GM12878 (cell line): ENCODE results near the gene IAPP. TPM values are rescaled to one million over a fixed set of nuclear protein-coding genes. Genes with fewer than 3 reads are reported as not detected.

Experiments used
- ATAC-seq: fragments of 200-7000 bp; cut with Tn5 transposase; 3 replicates; pipeline ENCODE4 v1.9.1; 2020; ENCODE audit warnings: mild to moderate bottlenecking, moderate library complexity
- BruUV-seq: library from RNA; stranded (reverse); fragments of 400-500 nt; replicated peaks from 2 replicates; lab custom pipeline; 2021; lab: Mats Ljungman, UMichigan
- CTCF ChIA-PET: fragments of 300-600 bp; sonication (Branson Sonifier 250); formaldehyde crosslinking; extraction: SDS; loops from one replicate; lab custom pipeline; 2021; ENCODE audit warnings: inconsistent platforms; lab: Yijun Ruan, JAX
- POLR2A ChIA-PET: fragments of 350-600 bp; formaldehyde crosslinking; extraction: SDS; loops from one replicate; lab custom pipeline; 2021; ENCODE audit warnings: inconsistent platforms; lab: Charles Lee
- RAD21 ChIA-PET: fragments of 300-600 bp; sonication (Branson Sonifier 250); formaldehyde crosslinking; loops from one replicate; lab custom pipeline; 2023; ENCODE audit warnings: antibody characterized with exemption; ENCODE audit not compliant: unreplicated experiment; lab: Charles Lee
- SMC1A ChIA-PET: fragments of 300-600 bp; sonication (Branson Sonifier 250); formaldehyde crosslinking; loops from one replicate; lab custom pipeline; 2023; ENCODE audit not compliant: unreplicated experiment, uncharacterized antibody; lab: Charles Lee
- DNase-seq: peaks from one replicate; pipeline ENCODE4 v3.0.0-alpha.2; 2011; ENCODE audit warnings: low read depth, low spot score
- FAIRE-seq: peaks from 3 replicates; lab custom pipeline; 2011; peaks lifted over from hg19 to GRCh38; lab: Jason Lieb, UNC
- H2AFZ ChIP-seq: 2 replicates; pipeline ENCODE4 v1.6.0; 2011; ENCODE audit warnings: low read depth, low read length, control low read depth; ENCODE audit not compliant: control insufficient read depth
- H3K27ac ChIP-seq: 2 replicates; pipeline ENCODE4 v1.5.1; 2011; ENCODE audit warnings: control low read depth; ENCODE audit not compliant: control insufficient read depth, insufficient read depth
- H3K27me3 ChIP-seq, 2 experiments: replicated peaks in 1 of 2; 2 replicates each; pipeline versions ENCODE4 v1.6.0 to v1.6.1; 2011; ENCODE audit warnings: low read length in 1 of 2; ENCODE audit not compliant: control insufficient read depth in 2 of 2, insufficient read depth in 2 of 2
- H3K36me3 ChIP-seq, 2 experiments: 2 replicates each; pipeline ENCODE4 v1.5.1; 2011; ENCODE audit warnings: low read length in 1 of 2; ENCODE audit not compliant: control insufficient read depth in 2 of 2, insufficient read depth in 2 of 2
- H3K4me1 ChIP-seq: 2 replicates; pipeline ENCODE4 v1.6.1; 2011; ENCODE audit warnings: mild to moderate bottlenecking, low read length, moderate library complexity, mixed read lengths; ENCODE audit not compliant: control insufficient read depth, insufficient read depth
- H3K4me2 ChIP-seq: 2 replicates; pipeline ENCODE4 v1.6.0; 2011; ENCODE audit warnings: control low read depth; ENCODE audit not compliant: control insufficient read depth, insufficient read depth
- H3K4me3 ChIP-seq: fragments of 200-600 bp; sonication (generic); 2 replicates; pipeline ENCODE4 v1.5.1; 2016
- H3K79me2 ChIP-seq: 2 replicates; pipeline ENCODE4 v1.6.0; 2011; ENCODE audit warnings: low read length; ENCODE audit not compliant: control insufficient read depth, insufficient read depth
- H3K9ac ChIP-seq: 2 replicates; pipeline ENCODE4 v1.8.0; 2011; ENCODE audit warnings: low read length, control low read depth, mixed read lengths; ENCODE audit not compliant: control insufficient read depth, insufficient read depth
- H3K9me3 ChIP-seq: replicated peaks from 3 replicates; pipeline ENCODE4 v1.5.1; 2011; ENCODE audit warnings: mild to moderate bottlenecking, low read length; ENCODE audit not compliant: control insufficient read depth, insufficient read depth
- H4K20me1 ChIP-seq: 2 replicates; pipeline ENCODE4 v1.6.0; 2011; ENCODE audit not compliant: control insufficient read depth, insufficient read depth
- FOXM1 ChIP-seq: IDR thresholded peaks from 2 replicates; pipeline ENCODE4 v1.6.1; 2012; ENCODE audit warnings: low read depth, mild to moderate bottlenecking, inconsistent platforms, low read length, moderate library complexity
- HDGF ChIP-seq: fragments of 450-650 bp; IDR thresholded peaks from 2 replicates; pipeline ENCODE4 v1.6.1; 2016; ENCODE audit warnings: antibody characterized with exemption
- JUNB ChIP-seq: IDR thresholded peaks from 2 replicates; pipeline ENCODE4 v1.6.1; 2016; ENCODE audit warnings: antibody characterized with exemption, mild to moderate bottlenecking
- KAT2A ChIP-seq: conservative IDR thresholded peaks from 2 replicates; pipeline ENCODE4 v1.6.1; 2011; ENCODE audit warnings: low read depth, low read length; ENCODE audit not compliant: control insufficient read depth
- NR2C1 ChIP-seq: fragments of 450-650 bp; IDR thresholded peaks from 2 replicates; pipeline ENCODE4 v1.6.1; 2017; ENCODE audit warnings: antibody characterized with exemption, mild to moderate bottlenecking, moderate library complexity
- PAX8 ChIP-seq: fragments of 450-650 bp; IDR thresholded peaks from 2 replicates; pipeline ENCODE4 v1.6.1; 2017; ENCODE audit warnings: mild to moderate bottlenecking, moderate library complexity
- SREBF2 ChIP-seq: IDR thresholded peaks from 2 replicates; pipeline ENCODE4 v1.6.1; 2012; ENCODE audit warnings: mild to moderate bottlenecking, low read length
- TAF1 ChIP-seq: IDR thresholded peaks from 2 replicates; pipeline ENCODE4 v1.6.1; 2011; ENCODE audit warnings: mild to moderate bottlenecking, low read depth, low read length, borderline replicate concordance
- TCF3 ChIP-seq: IDR thresholded peaks from 2 replicates; pipeline ENCODE4 v1.6.1; 2012; ENCODE audit warnings: low read depth, mild to moderate bottlenecking, low read length, borderline replicate concordance; ENCODE audit not compliant: insufficient read depth
- WGBS: methylation state at CpG from one replicate; pipeline ENCODE4 v1.1.6; 2016; ENCODE audit warnings: low lambda C conversion rate; ENCODE audit not compliant: insufficient replicate concordance, insufficient coverage; ENCODE audit errors: missing lambda C conversion rate; 5-methylcytosine and 5-hydroxymethylcytosine counted together
- in situ Hi-C: fragments of 300-500 bp; cut with MboI; formaldehyde crosslinking; loops from 9 replicates; pipeline ENCODE4 v1.14.3; 2018; ENCODE audit warnings: mixed read lengths
- intact Hi-C: fragments of 100-400 bp; cut with micrococcal nuclease; formaldehyde crosslinking; loops from one replicate; pipeline ENCODE4 v1.14.2; 2022; ENCODE audit not compliant: unreplicated experiment
- polyA plus RNA-seq, 11 experiments: library from polyadenylated mRNA; depleted of rRNA in 4 of 11; unstranded in 6 of 11; stranded (reverse) in 5 of 11; fragments of >200 nt; fragmentation: Nextera tagmentation in 4 of 11; fragmentation: Illumina TruSeq in 1 of 11; extraction: Ambion mirVana in 4 of 11; extraction: Trizol in 1 of 11; gene quantifications; 1 replicate in 1 of 11; 2 replicates in 10 of 11; pipeline versions ENCODE4 v1.2.1 to v1.2.3, GENCODE V29; 2011 to 2016; ENCODE audit warnings: inconsistent platforms in 2 of 11, missing spikeins in 2 of 11, low read depth in 1 of 11
- total RNA-seq, 4 experiments: library from RNA; depleted of rRNA in 3 of 4; stranded (reverse); fragments of >200 nt in 3 of 4; fragmentation: Illumina TruSeq in 1 of 4; extraction: Trizol in 1 of 4; gene quantifications; 2 replicates each; pipeline versions ENCODE4 v1.2.1 to v1.2.3, GENCODE V29; 2013 to 2021
- TF ChIP-seq, protein P1 (sequence below): IDR thresholded peaks from 2 replicates; pipeline ENCODE4 v1.6.1; 2012; ENCODE audit warnings: low read depth, low read length, improper control_type of control experiment
- TF ChIP-seq, protein P2 (sequence below): fragments of 150-350 bp; IDR thresholded peaks from 2 replicates; pipeline ENCODE4 v1.6.1; 2016; ENCODE audit warnings: low read depth, low read length

Gene IAPP
- total and polyA plus RNA-seq, 10 of the 15 experiments (the other 5 are each of a cell fraction or from before 2014, with no cell fraction given): not detected

DNA sequence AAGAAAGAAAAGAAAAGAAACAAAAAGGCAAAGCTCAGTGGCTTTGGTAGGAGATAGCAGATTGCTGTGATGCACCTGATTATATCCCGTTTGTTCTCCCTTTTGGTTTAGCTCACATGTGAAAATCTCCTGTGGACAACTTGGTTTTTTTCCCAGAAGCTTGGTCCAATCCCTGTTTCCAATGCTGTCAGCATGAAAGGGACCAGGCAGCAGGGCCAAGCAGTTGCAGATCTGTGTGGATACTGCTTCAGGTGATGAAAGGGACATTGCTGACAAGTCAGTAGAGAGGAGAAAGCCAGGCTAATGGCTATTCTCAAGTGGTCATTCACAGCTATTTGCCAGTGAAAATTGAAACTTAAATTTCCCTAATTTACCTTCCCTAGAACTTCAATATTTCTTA is 19.2 kb upstream of the IAPP start:
- SMC1A ChIA-PET: no interaction called here
- ATAC-seq (no peak), DNase-seq (no peak), FAIRE-seq (no peak)
- H3K27me3 ChIP-seq: no peaks in the 10 kb centered on the region
- no peaks in the 10 kb centered on the region for H3K4me1 ChIP-seq
- H3K79me2 ChIP-seq: no peaks in the 10 kb centered on the region
- in situ Hi-C loops: no loop called here
- H3K9ac ChIP-seq: no peak overlapping the region
- POLR2A ChIA-PET: no interaction called here
- H3K36me3 ChIP-seq: no peaks in the 10 kb centered on the region
- RAD21 ChIA-PET: no interaction called here
- no peaks in the 10 kb centered on the region for H4K20me1 ChIP-seq
- H3K27ac ChIP-seq: no peak overlapping the region
- intact Hi-C loops: no loop called here
- WGBS: 0% methylated on average over 1 of the region's 1 CpG
- TF ChIP-seq, protein P1, sequence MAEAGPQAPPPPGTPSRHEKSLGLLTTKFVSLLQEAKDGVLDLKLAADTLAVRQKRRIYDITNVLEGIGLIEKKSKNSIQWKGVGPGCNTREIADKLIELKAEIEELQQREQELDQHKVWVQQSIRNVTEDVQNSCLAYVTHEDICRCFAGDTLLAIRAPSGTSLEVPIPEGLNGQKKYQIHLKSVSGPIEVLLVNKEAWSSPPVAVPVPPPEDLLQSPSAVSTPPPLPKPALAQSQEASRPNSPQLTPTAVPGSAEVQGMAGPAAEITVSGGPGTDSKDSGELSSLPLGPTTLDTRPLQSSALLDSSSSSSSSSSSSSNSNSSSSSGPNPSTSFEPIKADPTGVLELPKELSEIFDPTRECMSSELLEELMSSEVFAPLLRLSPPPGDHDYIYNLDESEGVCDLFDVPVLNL: no peak
- no peak for TF ChIP-seq SREBF2
- TF ChIP-seq TAF1: no peak
- TF ChIP-seq FOXM1: no peak
- TF ChIP-seq JUNB: no peak
- TF ChIP-seq TCF3: no peak
- TF ChIP-seq KAT2A: no peak
- no peak for TF ChIP-seq NR2C1
- TF ChIP-seq, protein P2, sequence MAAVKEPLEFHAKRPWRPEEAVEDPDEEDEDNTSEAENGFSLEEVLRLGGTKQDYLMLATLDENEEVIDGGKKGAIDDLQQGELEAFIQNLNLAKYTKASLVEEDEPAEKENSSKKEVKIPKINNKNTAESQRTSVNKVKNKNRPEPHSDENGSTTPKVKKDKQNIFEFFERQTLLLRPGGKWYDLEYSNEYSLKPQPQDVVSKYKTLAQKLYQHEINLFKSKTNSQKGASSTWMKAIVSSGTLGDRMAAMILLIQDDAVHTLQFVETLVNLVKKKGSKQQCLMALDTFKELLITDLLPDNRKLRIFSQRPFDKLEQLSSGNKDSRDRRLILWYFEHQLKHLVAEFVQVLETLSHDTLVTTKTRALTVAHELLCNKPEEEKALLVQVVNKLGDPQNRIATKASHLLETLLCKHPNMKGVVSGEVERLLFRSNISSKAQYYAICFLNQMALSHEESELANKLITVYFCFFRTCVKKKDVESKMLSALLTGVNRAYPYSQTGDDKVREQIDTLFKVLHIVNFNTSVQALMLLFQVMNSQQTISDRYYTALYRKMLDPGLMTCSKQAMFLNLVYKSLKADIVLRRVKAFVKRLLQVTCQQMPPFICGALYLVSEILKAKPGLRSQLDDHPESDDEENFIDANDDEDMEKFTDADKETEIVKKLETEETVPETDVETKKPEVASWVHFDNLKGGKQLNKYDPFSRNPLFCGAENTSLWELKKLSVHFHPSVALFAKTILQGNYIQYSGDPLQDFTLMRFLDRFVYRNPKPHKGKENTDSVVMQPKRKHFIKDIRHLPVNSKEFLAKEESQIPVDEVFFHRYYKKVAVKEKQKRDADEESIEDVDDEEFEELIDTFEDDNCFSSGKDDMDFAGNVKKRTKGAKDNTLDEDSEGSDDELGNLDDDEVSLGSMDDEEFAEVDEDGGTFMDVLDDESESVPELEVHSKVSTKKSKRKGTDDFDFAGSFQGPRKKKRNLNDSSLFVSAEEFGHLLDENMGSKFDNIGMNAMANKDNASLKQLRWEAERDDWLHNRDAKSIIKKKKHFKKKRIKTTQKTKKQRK: no peak
- TF ChIP-seq HDGF: no peak
- TF ChIP-seq PAX8: no peak
- CTCF ChIA-PET: no interaction called here
- H3K4me3 ChIP-seq: no peak overlapping the region
- no peaks in the 10 kb centered on the region for H3K9me3 ChIP-seq
- no peak overlapping the region for H2AFZ ChIP-seq
- BruUV-seq: no TSS peak
- no peak overlapping the region for H3K4me2 ChIP-seq
